ENCODE measurements around the gene PKP2. TPM values are rescaled to one million over a fixed set of nuclear protein-coding genes. Genes with fewer than 3 reads are reported as not detected.
"Not testable (repeated sequence)": the region's sequence is repeated elsewhere in the genome, so short reads cannot be mapped to it uniquely, and the experiment has no call there.

Gene PKP2
- total RNA-seq, 1 donor from 2014 or later, result not detected

DNA sequence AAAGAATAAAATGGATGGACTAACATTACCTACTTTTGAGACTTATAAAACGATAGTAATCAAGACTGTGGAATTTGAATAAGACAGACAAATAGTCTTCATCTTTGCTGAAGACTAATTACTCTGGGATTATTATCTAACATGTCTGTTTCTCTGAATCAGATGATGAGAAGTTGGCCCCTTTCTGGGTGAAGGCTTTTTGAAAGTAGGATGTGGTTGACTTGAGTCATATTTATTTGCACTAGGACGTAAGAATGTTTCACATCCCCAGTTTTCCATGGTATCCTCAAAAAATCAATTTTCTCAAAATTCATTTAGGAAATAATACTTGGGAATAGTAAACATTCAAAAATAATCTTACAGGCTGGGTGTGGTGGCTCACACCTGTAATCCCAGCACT lies 31.8 kb downstream of the PKP2 start:
- H3K36me3 Mint-ChIP-seq (ENCODE audit: low read depth), result no peaks in the 10 kb centered on the region
- DNase-seq, result no peak
- H3K9me3 Mint-ChIP-seq, result no peaks in the 10 kb centered on the region
- no peak for ATAC-seq (ENCODE audit: low read depth)
- TF ChIP-seq, protein P1, sequence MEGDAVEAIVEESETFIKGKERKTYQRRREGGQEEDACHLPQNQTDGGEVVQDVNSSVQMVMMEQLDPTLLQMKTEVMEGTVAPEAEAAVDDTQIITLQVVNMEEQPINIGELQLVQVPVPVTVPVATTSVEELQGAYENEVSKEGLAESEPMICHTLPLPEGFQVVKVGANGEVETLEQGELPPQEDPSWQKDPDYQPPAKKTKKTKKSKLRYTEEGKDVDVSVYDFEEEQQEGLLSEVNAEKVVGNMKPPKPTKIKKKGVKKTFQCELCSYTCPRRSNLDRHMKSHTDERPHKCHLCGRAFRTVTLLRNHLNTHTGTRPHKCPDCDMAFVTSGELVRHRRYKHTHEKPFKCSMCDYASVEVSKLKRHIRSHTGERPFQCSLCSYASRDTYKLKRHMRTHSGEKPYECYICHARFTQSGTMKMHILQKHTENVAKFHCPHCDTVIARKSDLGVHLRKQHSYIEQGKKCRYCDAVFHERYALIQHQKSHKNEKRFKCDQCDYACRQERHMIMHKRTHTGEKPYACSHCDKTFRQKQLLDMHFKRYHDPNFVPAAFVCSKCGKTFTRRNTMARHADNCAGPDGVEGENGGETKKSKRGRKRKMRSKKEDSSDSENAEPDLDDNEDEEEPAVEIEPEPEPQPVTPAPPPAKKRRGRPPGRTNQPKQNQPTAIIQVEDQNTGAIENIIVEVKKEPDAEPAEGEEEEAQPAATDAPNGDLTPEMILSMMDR (IDR thresholded peaks at IDR 0.05), result no peak
- ChIA-PET CTCF (no interaction called here), POLR2A (no interaction called here)
- H3K27ac Mint-ChIP-seq, result no peak overlapping the region
- H3K4me3 Mint-ChIP-seq, result no peak overlapping the region
- intact Hi-C loops (cut with micrococcal nuclease), result no loop called here
- no peaks in the 10 kb centered on the region for H3K4me1 Mint-ChIP-seq
- peaks cover 4% of the 10 kb centered on the region for H3K27me3 Mint-ChIP-seq

DNA sequence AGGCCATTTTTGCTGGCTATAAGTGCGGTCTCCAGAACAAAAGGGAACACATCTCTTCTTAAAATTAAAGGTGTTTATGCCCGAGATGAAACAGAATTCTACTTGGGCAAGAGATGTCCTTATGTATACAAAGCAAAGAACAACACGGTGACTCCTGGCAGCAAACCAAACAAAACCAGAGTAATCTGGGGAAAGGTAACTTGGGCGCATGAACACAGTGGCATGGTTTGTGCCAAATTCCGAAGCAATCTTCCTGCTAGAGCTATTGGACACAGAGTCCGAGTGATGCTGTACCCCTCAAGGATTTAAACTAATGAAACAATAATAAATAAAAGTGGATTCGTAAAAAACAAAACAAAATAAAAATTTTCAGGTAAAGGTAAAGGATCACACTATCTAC lies 33.4 kb downstream of the PKP2 start:
- ChIA-PET POLR2A (no interaction called here), CTCF (no interaction called here)
- no peak for ATAC-seq (ENCODE audit: low read depth)
- Mint-ChIP-seq H3K27ac (no peak overlapping the region), H3K4me3 (no peak overlapping the region), H3K4me1 (no peaks in the 10 kb centered on the region), H3K36me3 (ENCODE audit: low read depth) (no peaks in the 10 kb centered on the region), H3K9me3 (no peaks in the 10 kb centered on the region), H3K27me3 (peaks cover 4% of the 10 kb centered on the region)
- intact Hi-C loops (cut with micrococcal nuclease), result no loop called here
- TF ChIP-seq, protein P1 (IDR thresholded peaks at IDR 0.05), result no peak
- no peak for DNase-seq

DNA sequence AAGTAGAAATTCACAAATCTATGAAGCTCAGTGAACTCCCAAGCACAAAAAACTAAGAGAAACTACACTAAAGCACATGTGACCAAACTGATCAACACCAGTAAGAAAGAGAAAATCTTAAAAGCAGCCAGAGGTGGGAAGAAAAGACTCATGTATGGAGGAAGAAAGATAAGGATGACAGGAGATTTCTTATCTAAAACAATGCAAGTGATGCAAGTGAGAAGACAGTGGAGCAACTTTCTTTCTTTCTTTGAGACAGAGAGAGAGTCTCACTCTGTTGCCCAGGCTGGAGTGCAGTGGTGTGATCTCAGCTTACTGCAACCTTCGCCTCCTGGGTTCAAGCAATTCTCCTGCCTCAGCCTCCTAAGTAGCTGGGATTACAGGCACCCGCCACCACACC lies 34.9 kb downstream of the PKP2 start:
- H3K9me3 Mint-ChIP-seq; DNase-seq; H3K4me3 Mint-ChIP-seq; CTCF ChIA-PET; intact Hi-C loops (cut with micrococcal nuclease); H3K36me3 Mint-ChIP-seq (ENCODE audit: low read depth); POLR2A ChIA-PET; ATAC-seq (ENCODE audit: low read depth); H3K4me1 Mint-ChIP-seq; H3K27ac Mint-ChIP-seq; H3K27me3 Mint-ChIP-seq: not testable (repeated sequence)

DNA sequence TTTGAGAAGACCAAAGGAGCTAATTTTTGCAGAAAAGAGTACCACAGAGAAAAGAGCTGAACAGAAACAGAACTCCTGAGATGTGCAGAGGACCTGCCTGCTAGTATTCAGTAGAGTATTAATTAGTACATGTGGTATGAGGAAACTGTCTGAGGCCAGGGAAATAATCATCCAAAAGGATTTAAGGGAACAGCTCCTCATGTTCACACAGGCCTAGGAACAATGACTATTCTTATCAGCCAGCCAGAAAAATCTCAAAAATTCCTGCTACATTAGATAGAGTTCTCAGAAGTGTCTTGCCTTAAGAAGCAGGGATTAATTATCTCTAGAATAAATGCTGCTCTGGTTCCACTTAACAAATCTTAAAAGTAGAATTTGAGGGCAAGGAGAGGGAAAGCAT lies 36.4 kb downstream of the PKP2 start:
- Mint-ChIP-seq H3K27me3 (peaks cover 4% of the 10 kb centered on the region), H3K36me3 (ENCODE audit: low read depth) (no peaks in the 10 kb centered on the region), H3K27ac (no peak overlapping the region), H3K4me3 (no peak overlapping the region), H3K4me1 (no peaks in the 10 kb centered on the region), H3K9me3 (no peaks in the 10 kb centered on the region)
- intact Hi-C loops (cut with micrococcal nuclease), result no loop called here
- ChIA-PET POLR2A (no interaction called here), CTCF (no interaction called here)
- DNase-seq (no peak), ATAC-seq (ENCODE audit: low read depth) (no peak)
- TF ChIP-seq, protein P1 (IDR thresholded peaks at IDR 0.05), result no peak

DNA sequence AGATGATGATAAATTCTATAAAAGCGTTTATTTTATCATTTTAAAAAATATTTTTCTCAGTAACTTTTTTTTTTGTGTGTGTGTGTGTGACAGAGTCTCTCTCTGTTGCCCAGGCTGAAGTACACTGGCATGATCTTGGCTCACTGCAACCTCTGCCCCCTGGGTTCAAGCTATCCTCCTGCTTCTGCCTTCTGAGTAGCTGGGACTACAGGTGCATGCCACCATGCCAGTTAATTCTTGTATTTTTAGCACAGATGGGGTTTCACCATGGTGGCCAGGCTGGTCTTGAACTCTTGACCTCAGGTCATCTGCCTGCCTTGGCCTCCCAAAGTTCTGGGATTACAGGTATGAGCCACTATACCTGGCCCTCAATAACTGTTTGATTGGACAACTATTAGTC lies 37.2 kb downstream of the PKP2 start:
- Mint-ChIP-seq H3K4me3 (no peak overlapping the region), H3K36me3 (ENCODE audit: low read depth) (no peaks in the 10 kb centered on the region), H3K27me3 (peaks cover 4% of the 10 kb centered on the region), H3K4me1 (no peaks in the 10 kb centered on the region), H3K27ac (no peak overlapping the region), H3K9me3 (no peaks in the 10 kb centered on the region)
- CTCF ChIA-PET, result no interaction called here
- POLR2A ChIA-PET, result no interaction called here
- DNase-seq, result no peak
- intact Hi-C loops (cut with micrococcal nuclease), result no loop called here
- TF ChIP-seq, protein P1 (IDR thresholded peaks at IDR 0.05), result no peak
- no peak for ATAC-seq (ENCODE audit: low read depth)

DNA sequence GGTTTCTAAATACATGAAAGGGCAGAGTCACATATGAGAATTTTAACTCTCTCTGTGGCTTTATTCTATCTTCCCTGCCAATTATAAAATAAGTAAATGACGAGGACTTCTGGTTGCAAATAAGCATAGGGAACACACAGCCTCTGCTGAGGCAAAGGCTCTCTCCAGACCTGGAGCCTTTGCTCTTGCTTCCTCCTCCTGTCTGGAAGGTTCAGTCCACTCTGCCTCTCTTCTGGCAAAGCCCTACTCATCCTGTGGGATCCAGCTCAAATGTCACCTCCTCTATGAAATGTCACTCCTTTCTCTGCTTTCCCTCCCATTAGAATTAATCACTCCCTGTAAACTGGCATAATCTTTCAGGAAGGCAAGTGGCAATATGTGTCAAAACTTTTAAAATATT lies 41.9 kb downstream of the PKP2 start:
- DNase-seq (no peak), ATAC-seq (ENCODE audit: low read depth) (no peak)
- Mint-ChIP-seq H3K4me1 (no peaks in the 10 kb centered on the region), H3K4me3 (no peak overlapping the region), H3K36me3 (ENCODE audit: low read depth) (no peaks in the 10 kb centered on the region), H3K27me3 (no peaks in the 10 kb centered on the region), H3K9me3 (no peaks in the 10 kb centered on the region), H3K27ac (no peak overlapping the region)
- intact Hi-C loops (cut with micrococcal nuclease), result no loop called here
- CTCF ChIA-PET, result no interaction called here
- POLR2A ChIA-PET, result no interaction called here
- TF ChIP-seq, protein P1 (IDR thresholded peaks at IDR 0.05), result no peak
